Cerebellar nuclear complex (tissue), 1 donor: ENCODE data around the gene HES6.
"Not testable (repeated sequence)": the region's sequence is repeated elsewhere in the genome, so short reads cannot be mapped to it uniquely, and the experiment has no call there.

Experiments
- DNase-seq, 2 experiments: peaks; one replicate each; lab custom pipeline; 2025; lab: John Stamatoyannopoulos, UW

The HES6 gene

GRCh38 chr2:238273433-238273832 lies 33.6 kb upstream of the HES6 start:
- not testable (repeated sequence) for DNase-seq

GRCh38 chr2:238272156-238272555 lies 32.3 kb upstream of the HES6 start:
- no peak for DNase-seq

- DNase-seq, result not testable (repeated sequence)
Observed at GRCh38 chr2:238271686-238272085, 31.8 kb upstream of the HES6 start.

- DNase-seq, result no peak
Observed at GRCh38 chr2:238271061-238271554, 31.3 kb upstream of the HES6 start.

GRCh38 chr2:238270606-238271005 lies 30.8 kb upstream of the HES6 start:
- no peak for DNase-seq

GRCh38 chr2:238269741-238270140 lies 29.9 kb upstream of the HES6 start:
- no peak for DNase-seq

GRCh38 chr2:238267884-238268680 lies 28.2 kb upstream of the HES6 start:
- DNase-seq, result no peak

GRCh38 chr2:238267341-238267710 lies 27.5 kb upstream of the HES6 start:
- DNase-seq, result no peak

GRCh38 chr2:238265605-238266004 lies 25.8 kb upstream of the HES6 start:
- DNase-seq, result no peak

GRCh38 chr2:238264072-238264460 lies 24.2 kb upstream of the HES6 start:
- DNase-seq, result no peak

- peak in 1 of 2 experiments; percentile 50 for DNase-seq
Observed at GRCh38 chr2:238263204-238264071, 23.6 kb upstream of the HES6 start.

GRCh38 chr2:238262496-238263122 lies 22.8 kb upstream of the HES6 start:
- DNase-seq, result no peak

GRCh38 chr2:238261718-238262375 lies 22.0 kb upstream of the HES6 start:
- no peak for DNase-seq

- DNase-seq, result no peak
Observed at GRCh38 chr2:238260883-238261282, 21.0 kb upstream of the HES6 start.

- no peak for DNase-seq
Observed at GRCh38 chr2:238259061-238260020, 19.5 kb upstream of the HES6 start.

GRCh38 chr2:238257786-238258700 lies 18.2 kb upstream of the HES6 start:
- no peak for DNase-seq

- DNase-seq, result peak in 1 of 2 experiments; percentile 19
Observed at GRCh38 chr2:238256594-238257104, 16.8 kb upstream of the HES6 start.

- no peak for DNase-seq
Observed at GRCh38 chr2:238256111-238256510, 16.3 kb upstream of the HES6 start.

GRCh38 chr2:238255636-238256035 lies 15.8 kb upstream of the HES6 start:
- no peak for DNase-seq
